Measurements from ENCODE around the gene CPAMD8. TPM values are rescaled to one million over a fixed set of nuclear protein-coding genes. Genes with fewer than 3 reads are reported as not detected.

CPAMD8 gene
- total and polyA plus RNA-seq, 9 donors, result 2.4 to 13.0 (median 7.9) TPM

GRCh38 chr19:16894080-16894479 lies 132.5 kb downstream of the CPAMD8 start:
- Histone ChIP-seq H3K27ac (no peak overlapping the region), H3K27me3 (no peaks in the 10 kb centered on the region), H3K4me1 (ENCODE audit: insufficient read depth) (peaks cover 5% of the 10 kb centered on the region), H3K9me3 (no peaks in the 10 kb centered on the region), H3K36me3 (no peaks in the 10 kb centered on the region), H3K4me3 (no peak overlapping the region)
- DNase-seq, result no peak
- WGBS, 3 donors, result 74 to 80% (median 78%) methylated on average over 7 of the region's 7 CpGs
- intact Hi-C loops (cut with DNase I), result no loop called here
- TF ChIP-seq POLR2A (IDR thresholded peaks at IDR 0.05), result no peak
- TF ChIP-seq CTCF (IDR thresholded peaks at IDR 0.05), result no peak
- no peak for TF ChIP-seq EP300 (IDR thresholded peaks at IDR 0.05)

- DNase-seq, result no peak
- H3K27ac ChIP-seq, result no peak overlapping the region
- no peak overlapping the region for H3K4me3 ChIP-seq
- H3K9me3 ChIP-seq, result no peaks in the 10 kb centered on the region
- no peaks in the 10 kb centered on the region for H3K27me3 ChIP-seq
- intact Hi-C loops (cut with DNase I), result no loop called here
- 35 to 45% (median 39%) methylated on average over 14 of the region's 14 CpGs for WGBS, 3 donors
- TF ChIP-seq CTCF (IDR thresholded peaks at IDR 0.05) (no peak), POLR2A (IDR thresholded peaks at IDR 0.05) (no peak), EP300 (IDR thresholded peaks at IDR 0.05) (no peak)
- H3K36me3 ChIP-seq, result no peaks in the 10 kb centered on the region
- peaks cover 10% of the 10 kb centered on the region for H3K4me1 ChIP-seq (ENCODE audit: insufficient read depth)
Observed at GRCh38 chr19:16893686-16893989, 133.0 kb downstream of the CPAMD8 start.

- H3K4me1 ChIP-seq (ENCODE audit: insufficient read depth), result peaks cover 10% of the 10 kb centered on the region
- H3K36me3 ChIP-seq, result no peaks in the 10 kb centered on the region
- DNase-seq, result no peak
- no peak overlapping the region for H3K4me3 ChIP-seq
- H3K9me3 ChIP-seq, result no peaks in the 10 kb centered on the region
- intact Hi-C loops (cut with DNase I), result no loop called here
- no peak overlapping the region for H3K27ac ChIP-seq
- TF ChIP-seq POLR2A (IDR thresholded peaks at IDR 0.05) (no peak), EP300 (IDR thresholded peaks at IDR 0.05) (no peak), CTCF (IDR thresholded peaks at IDR 0.05) (no peak)
- 78 to 90% (median 80%) methylated on average over 19 of the region's 19 CpGs for WGBS, 3 donors
- no peaks in the 10 kb centered on the region for H3K27me3 ChIP-seq
Observed at GRCh38 chr19:16892868-16893685, 133.5 kb downstream of the CPAMD8 start.

GRCh38 chr19:16892436-16892835 lies 134.2 kb downstream of the CPAMD8 start:
- H3K4me1 ChIP-seq (ENCODE audit: insufficient read depth), result peaks cover 10% of the 10 kb centered on the region
- 71 to 74% (median 73%) methylated on average over 4 of the region's 4 CpGs for WGBS, 3 donors
- no peak for DNase-seq

More at GRCh38 chr19:16892436-16892835, 134.2 kb downstream of the CPAMD8 start:
- Histone ChIP-seq H3K27ac (no peak overlapping the region), H3K36me3 (no peaks in the 10 kb centered on the region), H3K27me3 (no peaks in the 10 kb centered on the region), H3K4me3 (no peak overlapping the region), H3K9me3 (no peaks in the 10 kb centered on the region)
- intact Hi-C loops (cut with DNase I), result no loop called here
- TF ChIP-seq CTCF (IDR thresholded peaks at IDR 0.05), result no peak
- no peak for TF ChIP-seq POLR2A (IDR thresholded peaks at IDR 0.05)
- TF ChIP-seq EP300 (IDR thresholded peaks at IDR 0.05), result no peak

Measured in ovary (tissue), 9 donors.